ENCODE results near the gene TNNI3.

- no peak for TF ChIP-seq SUZ12 (IDR thresholded peaks at IDR 0.05; ENCODE audit: extremely low read depth, insufficient read depth, insufficient read length)
- no peak for TF ChIP-seq YY1 (IDR thresholded peaks at IDR 0.05; ENCODE audit: insufficient read depth, insufficient read length)
These were observed 22.3 kb upstream of the TNNI3 start, which contains the start of gene SYT5 for GRCh38 chr19:55179606-55180484.

Measured in NT2/D1 (cell line).